Ectodermal cell (in vitro differentiated cells): ENCODE results near the gene CEP68.
"Not testable (repeated sequence)": the region's sequence is repeated elsewhere in the genome, so short reads cannot be mapped to it uniquely, and the experiment has no call there.

Experiments
- H3K27ac ChIP-seq: 2 replicates; pipeline ENCODE4 v1.7.0; 2013; ENCODE audit warnings: mild to moderate bottlenecking, low read depth, low read length; ENCODE audit not compliant: insufficient read depth, poor library complexity, severe bottlenecking
- H3K27me3 ChIP-seq: 2 replicates; pipeline ENCODE4 v1.7.0; 2013; ENCODE audit warnings: mild to moderate bottlenecking, low read length; ENCODE audit not compliant: insufficient read depth, control insufficient read depth, poor library complexity, severe bottlenecking
- H3K36me3 ChIP-seq: one replicate; pipeline ENCODE4 v1.7.0; 2013; ENCODE audit warnings: low read length; ENCODE audit not compliant: control insufficient read depth, insufficient read depth
- H3K4me1 ChIP-seq: one replicate; pipeline ENCODE4 v1.7.0; 2013; ENCODE audit warnings: low read length; ENCODE audit not compliant: control insufficient read depth, insufficient read depth
- H3K4me3 ChIP-seq: 2 replicates; pipeline ENCODE4 v1.7.0; 2013; ENCODE audit warnings: low read depth, low read length, control low read depth; ENCODE audit not compliant: insufficient read depth
- H3K9me3 ChIP-seq: 2 replicates; pipeline ENCODE4 v1.7.0; 2013; ENCODE audit warnings: mild to moderate bottlenecking, low read length, moderate library complexity; ENCODE audit not compliant: control insufficient read depth
- WGBS, 2 experiments: methylation state at CpG; one replicate each; pipeline ENCODE4 v1.1.7; 2013; ENCODE audit warnings: missing lambda C conversion rate in 2 of 2; 5-methylcytosine and 5-hydroxymethylcytosine counted together

Gene CEP68

DNA sequence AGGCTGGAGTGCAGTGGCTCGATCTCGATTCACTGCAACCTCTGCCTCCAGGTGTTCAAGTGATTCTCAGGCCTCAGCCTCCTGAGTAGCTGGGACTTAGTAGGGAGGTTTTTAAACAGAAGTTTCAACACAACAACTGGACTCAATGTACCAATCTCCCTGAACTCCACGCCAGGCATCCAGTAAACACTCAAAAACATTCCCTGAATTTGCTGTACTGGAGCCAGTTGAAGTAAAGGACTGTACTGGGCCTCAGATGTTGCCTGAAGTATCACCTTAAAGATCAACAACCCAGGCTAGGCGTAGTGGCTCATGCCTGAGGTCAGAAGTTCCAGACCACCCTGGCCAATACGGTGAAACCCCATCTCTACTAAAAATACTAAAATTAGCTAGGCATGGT lies 51.3 kb downstream of the CEP68 start:
- H3K9me3 ChIP-seq: no peaks in the 10 kb centered on the region
- 90 to 96% methylated on average over 5 of the region's 5 CpGs for WGBS, 2 experiments

DNA sequence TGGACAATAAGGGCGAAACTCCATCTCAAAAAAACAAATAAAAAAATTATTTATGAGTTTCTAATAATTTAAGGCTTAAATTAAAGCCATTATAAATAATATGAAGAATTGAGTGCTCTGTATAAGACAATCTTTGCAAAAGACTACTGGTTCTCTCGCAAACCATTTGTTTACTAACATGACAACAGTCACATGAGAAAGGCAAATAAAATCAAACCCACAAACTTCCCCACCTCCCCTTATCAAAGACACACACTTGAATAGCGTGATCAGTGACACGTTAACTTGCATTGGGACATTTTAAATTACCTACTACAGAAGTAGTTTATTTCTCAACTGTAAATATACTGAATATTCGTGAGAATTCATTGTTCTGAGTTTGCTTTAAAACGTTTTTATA lies 52.6 kb downstream of the CEP68 start:
- 88 to 97% methylated on average over 3 of the region's 6 CpGs for WGBS, 2 experiments
- H3K36me3 ChIP-seq: peaks cover 6% of the 10 kb centered on the region
- no peaks in the 10 kb centered on the region for H3K27me3 ChIP-seq
- H3K4me1 ChIP-seq: no peaks in the 10 kb centered on the region
- no peak overlapping the region for H3K4me3 ChIP-seq
- H3K27ac ChIP-seq: no peak overlapping the region
- no peaks in the 10 kb centered on the region for H3K9me3 ChIP-seq

More for the DNA sequence above, 51.3 kb downstream of the CEP68 start:
- Histone ChIP-seq H3K4me3 (no peak overlapping the region), H3K36me3 (peaks cover 11% of the 10 kb centered on the region), H3K4me1 (no peaks in the 10 kb centered on the region), H3K27me3 (no peaks in the 10 kb centered on the region), H3K27ac (no peak overlapping the region)

DNA sequence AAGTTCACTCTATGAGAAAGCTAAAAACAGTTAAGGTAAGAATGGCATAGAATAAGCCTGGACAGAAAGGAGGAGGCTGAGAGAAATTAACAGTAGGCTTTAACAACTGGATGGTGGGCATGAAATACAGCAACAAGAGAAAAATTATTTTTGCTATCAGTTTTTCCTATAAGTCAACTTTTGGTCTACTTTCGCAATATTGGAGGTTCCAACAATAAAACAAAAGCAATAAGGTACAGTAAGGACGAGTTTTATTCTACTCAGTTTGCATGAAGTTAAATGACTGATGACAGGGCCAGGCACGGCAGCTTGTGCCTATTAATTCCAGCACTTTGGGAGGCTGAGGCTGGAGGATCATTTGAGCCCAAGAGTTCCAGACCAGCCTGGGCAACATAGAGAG lies 56.4 kb downstream of the CEP68 start:
- Histone ChIP-seq H3K4me1 (no peaks in the 10 kb centered on the region), H3K27ac (no peak overlapping the region), H3K4me3 (no peak overlapping the region), H3K9me3 (no peaks in the 10 kb centered on the region), H3K27me3 (no peaks in the 10 kb centered on the region), H3K36me3 (no peaks in the 10 kb centered on the region)
- 71 to 82% methylated on average over 3 of the region's 3 CpGs for WGBS, 2 experiments

DNA sequence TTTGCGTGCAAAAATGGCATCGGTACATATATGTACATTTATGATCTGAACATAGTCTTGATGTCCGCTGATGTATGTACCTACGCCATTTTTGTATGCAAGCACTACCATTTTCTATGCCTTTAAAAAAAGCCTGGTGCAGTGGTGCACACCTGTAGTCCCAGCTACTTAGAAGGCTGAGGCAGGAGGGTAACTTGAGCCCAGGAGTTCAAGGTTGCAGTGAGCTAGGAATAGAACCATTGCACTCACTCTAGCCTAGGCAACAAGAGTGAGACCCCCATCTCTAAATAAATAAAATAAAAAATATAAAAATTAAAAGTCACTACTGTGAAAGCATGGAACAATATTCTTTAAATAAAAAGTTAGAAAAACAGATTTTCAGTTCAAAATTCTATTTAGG lies 57.0 kb downstream of the CEP68 start:
- 89 to 95% methylated on average over 4 of the region's 4 CpGs for WGBS, 2 experiments
- no peaks in the 10 kb centered on the region for H3K9me3 ChIP-seq
- H3K27ac ChIP-seq: no peak overlapping the region
- no peaks in the 10 kb centered on the region for H3K36me3 ChIP-seq
- no peak overlapping the region for H3K4me3 ChIP-seq
- H3K27me3 ChIP-seq: no peaks in the 10 kb centered on the region
- H3K4me1 ChIP-seq: no peaks in the 10 kb centered on the region

DNA sequence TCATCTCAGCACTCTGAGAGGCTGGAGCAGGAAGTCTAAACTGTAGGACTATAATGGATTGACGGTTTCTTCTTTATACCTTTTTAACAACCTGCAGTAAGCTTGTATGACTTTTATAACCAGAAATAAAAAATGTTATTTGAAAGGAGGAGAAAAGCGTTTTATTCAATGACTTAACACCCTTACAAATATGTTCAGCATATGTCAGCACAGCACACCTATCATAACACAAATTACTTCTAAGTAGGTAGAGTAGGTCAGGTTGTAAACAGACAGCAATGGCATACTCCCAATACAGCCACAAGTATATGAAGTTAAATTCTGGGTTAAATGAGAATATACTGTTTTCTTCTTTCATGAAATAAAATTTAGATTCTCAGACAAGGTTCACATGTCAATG lies 57.6 kb downstream of the CEP68 start:
- Histone ChIP-seq H3K36me3 (no peaks in the 10 kb centered on the region), H3K4me1 (no peaks in the 10 kb centered on the region), H3K27me3 (no peaks in the 10 kb centered on the region), H3K4me3 (no peak overlapping the region), H3K9me3 (no peaks in the 10 kb centered on the region), H3K27ac (no peak overlapping the region)
- WGBS, 2 experiments: 100% methylated on average over 1 of the region's 2 CpGs

DNA sequence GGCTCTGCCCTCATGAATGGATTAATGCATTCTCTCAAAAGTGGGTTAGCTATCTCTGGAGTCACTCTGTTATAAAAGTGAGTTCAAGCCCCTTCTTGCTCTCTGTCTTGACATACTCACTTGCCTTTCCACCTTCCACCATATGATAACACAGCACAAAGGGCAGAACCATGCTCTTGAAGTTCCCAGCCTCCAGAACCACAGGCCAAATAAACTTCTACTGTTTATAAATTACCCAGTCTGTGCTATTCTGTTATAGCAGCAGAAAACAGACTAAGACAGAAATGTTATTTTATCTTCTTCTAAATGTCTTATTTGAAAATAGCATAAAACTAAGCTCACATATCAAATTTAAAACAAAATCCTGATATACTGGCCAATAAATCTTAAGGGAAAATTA lies 58.7 kb downstream of the CEP68 start:
- no peaks in the 10 kb centered on the region for H3K9me3 ChIP-seq

DNA sequence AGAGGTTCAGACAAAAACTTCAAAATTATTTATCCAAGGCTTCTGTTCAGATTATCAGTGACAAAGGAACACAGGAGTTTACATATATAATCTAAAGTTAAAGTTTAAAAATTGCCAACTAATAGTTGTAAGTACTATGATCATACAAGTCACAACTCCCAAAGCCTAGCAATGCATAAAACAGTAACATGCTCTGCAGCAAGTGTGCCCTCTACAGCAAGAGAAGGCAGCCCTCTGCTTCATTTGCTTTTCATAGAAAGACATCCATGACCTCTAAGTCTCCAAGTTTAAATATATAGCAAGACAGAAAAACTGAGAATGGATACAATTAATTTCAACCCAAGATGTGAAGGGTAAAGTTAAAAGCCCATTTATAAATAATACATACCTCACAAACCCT lies 60.4 kb downstream of the CEP68 start:
- Histone ChIP-seq H3K9me3 (no peaks in the 10 kb centered on the region), H3K27me3 (no peaks in the 10 kb centered on the region), H3K27ac (no peak overlapping the region), H3K36me3 (no peaks in the 10 kb centered on the region), H3K4me3 (no peak overlapping the region), H3K4me1 (no peaks in the 10 kb centered on the region)

More for the DNA sequence above, 58.7 kb downstream of the CEP68 start:
- H3K4me1 ChIP-seq: no peaks in the 10 kb centered on the region
- no peaks in the 10 kb centered on the region for H3K27me3 ChIP-seq
- no peak overlapping the region for H3K27ac ChIP-seq
- no peak overlapping the region for H3K4me3 ChIP-seq
- no peaks in the 10 kb centered on the region for H3K36me3 ChIP-seq

DNA sequence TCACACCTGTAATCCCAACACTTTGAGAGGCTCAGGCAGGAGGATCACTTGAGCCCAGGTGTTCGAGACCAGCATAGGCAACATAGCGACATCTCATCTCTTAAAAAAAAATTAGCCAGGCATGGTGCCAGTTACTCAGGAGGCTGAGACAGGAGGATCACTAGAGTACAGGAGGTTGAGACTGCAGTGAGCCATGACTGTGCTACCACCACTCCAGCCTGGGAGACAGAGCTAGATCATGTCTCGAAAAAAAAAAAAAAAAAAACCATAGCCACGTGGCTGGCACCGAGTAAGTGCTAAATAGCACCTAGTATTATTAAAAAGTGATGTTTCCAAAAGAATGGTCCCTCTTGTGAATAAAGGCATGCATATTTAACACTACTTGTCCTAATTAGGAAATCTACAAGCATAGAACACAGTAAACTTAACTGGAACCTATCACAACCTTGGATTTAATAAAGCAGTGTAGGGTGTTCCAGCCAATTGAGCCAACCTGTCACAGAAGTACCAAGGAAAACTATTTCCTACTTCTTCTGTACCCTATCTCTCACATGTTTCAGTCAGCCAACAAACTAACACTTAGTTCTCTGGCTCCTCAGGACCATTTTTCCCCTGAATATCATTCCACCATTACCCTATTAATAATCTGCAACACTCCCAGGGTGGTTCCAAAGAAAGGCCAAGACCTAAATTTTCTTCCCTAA lies 64.9 kb downstream of the CEP68 start:
- WGBS, 2 experiments: 92 to 98% methylated on average over 3 to 5 of the region's 5 CpGs
- Histone ChIP-seq H3K27me3 (no peaks in the 10 kb centered on the region), H3K27ac (no peak overlapping the region), H3K36me3 (no peaks in the 10 kb centered on the region), H3K4me3 (no peak overlapping the region), H3K4me1 (no peaks in the 10 kb centered on the region), H3K9me3 (no peaks in the 10 kb centered on the region)

DNA sequence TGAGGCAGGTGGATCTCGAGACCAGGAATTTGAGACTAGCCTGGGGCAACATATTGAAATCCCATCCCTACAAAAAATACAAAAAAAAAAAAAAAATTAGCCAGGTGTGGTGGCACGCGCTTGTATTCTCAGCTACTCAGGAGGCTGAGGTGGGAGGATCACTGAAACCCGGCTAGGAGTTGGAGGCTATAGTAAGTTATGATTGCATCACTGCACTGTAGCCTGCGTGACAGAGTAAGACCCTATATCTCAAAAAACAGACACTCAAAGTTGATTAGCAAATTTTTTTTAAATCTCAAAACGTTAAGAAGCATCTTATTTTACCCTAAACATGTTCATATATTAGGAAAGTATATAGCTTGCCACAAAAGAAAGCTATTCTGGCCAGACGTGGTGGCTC lies 66.1 kb downstream of the CEP68 start:
- Histone ChIP-seq H3K4me1 (no peaks in the 10 kb centered on the region), H3K27ac (no peak overlapping the region), H3K4me3 (no peak overlapping the region), H3K9me3 (no peaks in the 10 kb centered on the region), H3K27me3 (no peaks in the 10 kb centered on the region), H3K36me3 (no peaks in the 10 kb centered on the region)
- 89 to 95% methylated on average over 7 of the region's 7 CpGs for WGBS, 2 experiments

DNA sequence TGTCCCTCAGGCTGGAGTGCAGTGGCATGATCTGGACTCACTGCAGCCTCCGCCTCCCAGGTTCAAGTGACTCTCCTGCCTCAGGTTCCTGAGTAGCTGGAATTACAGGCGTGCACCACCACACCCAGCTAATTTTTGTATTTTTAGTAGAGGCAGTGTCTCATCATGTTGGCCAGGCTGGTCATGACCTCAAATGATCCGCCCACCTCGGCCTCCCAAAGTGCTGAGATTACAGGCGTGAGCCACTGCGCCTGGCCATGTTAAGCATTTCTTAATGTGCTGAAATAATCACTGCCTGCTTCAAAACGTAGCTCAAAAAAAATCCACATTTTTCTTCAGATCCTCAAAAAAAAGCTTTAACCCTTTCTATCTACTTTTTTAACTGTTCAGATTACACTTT lies 69.2 kb downstream of the CEP68 start:
- not testable (repeated sequence) for H3K36me3 ChIP-seq, H3K27me3 ChIP-seq, H3K4me3 ChIP-seq, H3K27ac ChIP-seq, H3K9me3 ChIP-seq, H3K4me1 ChIP-seq
- 91 to 94% methylated on average over 7 of the region's 7 CpGs for WGBS, 2 experiments
